ENCODE data around the gene NPC2.

DNA sequence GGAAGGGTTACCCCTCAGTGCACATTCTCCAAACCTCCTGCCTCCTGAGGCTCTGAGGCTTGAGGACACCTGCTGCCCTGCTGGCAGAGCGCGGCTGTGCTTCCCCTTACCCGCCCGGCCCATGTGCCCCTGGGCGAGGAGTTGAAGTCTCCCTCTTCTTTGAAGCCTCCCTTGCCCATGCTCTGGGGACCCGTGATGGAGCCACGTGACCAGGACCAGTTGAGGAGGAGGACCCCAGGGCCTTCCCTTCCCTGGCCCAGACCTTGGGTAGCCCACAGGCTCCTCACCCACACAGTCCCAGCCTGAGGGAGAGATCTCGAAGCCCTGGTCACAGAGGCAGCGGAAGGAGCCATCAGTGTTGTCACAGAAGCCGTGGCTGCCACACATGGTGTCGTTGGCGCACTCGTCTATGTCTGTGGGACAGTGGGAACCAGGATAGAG lies 13.3 kb upstream of the NPC2 start:
- TF ChIP-seq, protein P1, sequence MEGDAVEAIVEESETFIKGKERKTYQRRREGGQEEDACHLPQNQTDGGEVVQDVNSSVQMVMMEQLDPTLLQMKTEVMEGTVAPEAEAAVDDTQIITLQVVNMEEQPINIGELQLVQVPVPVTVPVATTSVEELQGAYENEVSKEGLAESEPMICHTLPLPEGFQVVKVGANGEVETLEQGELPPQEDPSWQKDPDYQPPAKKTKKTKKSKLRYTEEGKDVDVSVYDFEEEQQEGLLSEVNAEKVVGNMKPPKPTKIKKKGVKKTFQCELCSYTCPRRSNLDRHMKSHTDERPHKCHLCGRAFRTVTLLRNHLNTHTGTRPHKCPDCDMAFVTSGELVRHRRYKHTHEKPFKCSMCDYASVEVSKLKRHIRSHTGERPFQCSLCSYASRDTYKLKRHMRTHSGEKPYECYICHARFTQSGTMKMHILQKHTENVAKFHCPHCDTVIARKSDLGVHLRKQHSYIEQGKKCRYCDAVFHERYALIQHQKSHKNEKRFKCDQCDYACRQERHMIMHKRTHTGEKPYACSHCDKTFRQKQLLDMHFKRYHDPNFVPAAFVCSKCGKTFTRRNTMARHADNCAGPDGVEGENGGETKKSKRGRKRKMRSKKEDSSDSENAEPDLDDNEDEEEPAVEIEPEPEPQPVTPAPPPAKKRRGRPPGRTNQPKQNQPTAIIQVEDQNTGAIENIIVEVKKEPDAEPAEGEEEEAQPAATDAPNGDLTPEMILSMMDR (IDR thresholded peaks at IDR 0.05 in 4 of 5, conservative IDR thresholded peaks at IDR 0.05 in 1 of 5): no peak
- TF ChIP-seq POLR2A (IDR thresholded peaks at IDR 0.05): no peak

Data from gastrocnemius medialis (tissue), 4 donors.